HG03460 (cell line): ENCODE results near the gene MRPL49.
A peak's percentile ranks its signal among the peaks of the same experiment; 100 is the strongest.

Source experiments
- ATAC-seq: cut with Tn5 transposase; IDR thresholded peaks from one replicate; pipeline ENCODE4 v1.9.1; 2021; ENCODE audit not compliant: unreplicated experiment

The MRPL49 gene

GRCh38 chr11:65121865-65122696 lies at the start of gene MRPL49, which contains the start of gene FAU:
Gene MRPL49 (plus strand): TSS chr11:65122321. CDS start chr11:65122347, 26 bp downstream.
Gene FAU (minus strand): TSS chr11:65122134. CDS start chr11:65121813, 321 bp downstream.
- ATAC-seq: peak; percentile 70

- no peak for ATAC-seq
These were observed 49.5 kb upstream of the MRPL49 start for GRCh38 chr11:65072631-65072966.

- ATAC-seq: no peak
These were observed 44.7 kb upstream of the MRPL49 start for GRCh38 chr11:65077451-65077850.

- no peak for ATAC-seq
These were observed 44.0 kb upstream of the MRPL49 start for GRCh38 chr11:65078151-65078550.

GRCh38 chr11:65078786-65079342 lies 43.3 kb upstream of the MRPL49 start:
- no peak for ATAC-seq

GRCh38 chr11:65083134-65083833 lies 38.8 kb upstream of the MRPL49 start:
- no peak for ATAC-seq

GRCh38 chr11:65083834-65084597 lies 38.1 kb upstream of the MRPL49 start, which contains the start of the genes CDCA5 and ZFPL1:
Gene CDCA5 (minus strand): TSS chr11:65084040. CDS start chr11:65083978, 62 bp downstream.
Gene ZFPL1 (plus strand): TSS chr11:65084222. CDS start chr11:65084699, 477 bp downstream.
- ATAC-seq: peak; percentile 73

GRCh38 chr11:65084598-65085375 lies 37.3 kb upstream of the MRPL49 start:
- ATAC-seq: no peak

GRCh38 chr11:65085446-65085845 lies 36.7 kb upstream of the MRPL49 start:
- no peak for ATAC-seq

GRCh38 chr11:65086809-65087208 lies 35.3 kb upstream of the MRPL49 start:
- ATAC-seq: no peak

GRCh38 chr11:65087216-65087615 lies 34.9 kb upstream of the MRPL49 start:
- ATAC-seq: no peak

GRCh38 chr11:65087827-65088226 lies 34.3 kb upstream of the MRPL49 start:
- no peak for ATAC-seq

GRCh38 chr11:65089621-65090020 lies 32.5 kb upstream of the MRPL49 start:
- ATAC-seq: no peak

- no peak for ATAC-seq
These were observed 31.5 kb upstream of the MRPL49 start for GRCh38 chr11:65090628-65091027.

GRCh38 chr11:65095427-65095826 lies 26.7 kb upstream of the MRPL49 start:
- ATAC-seq: no peak

- peak; percentile 83 for ATAC-seq
These were observed 25.9 kb upstream of the MRPL49 start, which contains the start of gene VPS51 for GRCh38 chr11:65095974-65096806. Gene VPS51 (plus strand): TSS chr11:65096214. CDS start chr11:65096251, 37 bp downstream.

- no peak for ATAC-seq
These were observed 25.2 kb upstream of the MRPL49 start for GRCh38 chr11:65096926-65097325.

GRCh38 chr11:65100674-65101350 lies 21.3 kb upstream of the MRPL49 start:
- ATAC-seq: no peak
